OCI-M2 (cell line): Measurements from ENCODE around the gene SULF2.

Source experiments
- DNase-seq: peaks from one replicate; lab custom pipeline; 2025; ENCODE audit not compliant: unreplicated experiment; lab: John Stamatoyannopoulos, UW

The SULF2 gene

GRCh38 chr20:47655635-47656034 is 129.6 kb downstream of the SULF2 start:
- no peak for DNase-seq

GRCh38 chr20:47654370-47654769 is 130.9 kb downstream of the SULF2 start:
- no peak for DNase-seq

GRCh38 chr20:47653869-47654268 is 131.4 kb downstream of the SULF2 start:
- DNase-seq: no peak

- no peak for DNase-seq
These were observed 132.5 kb downstream of the SULF2 start for GRCh38 chr20:47652794-47653193.

- DNase-seq: no peak
These were observed 133.0 kb downstream of the SULF2 start for GRCh38 chr20:47652301-47652700.

GRCh38 chr20:47648943-47649342 is 136.3 kb downstream of the SULF2 start:
- DNase-seq: no peak

- no peak for DNase-seq
These were observed 137.3 kb downstream of the SULF2 start for GRCh38 chr20:47647994-47648393.

- DNase-seq: no peak
These were observed 139.6 kb downstream of the SULF2 start for GRCh38 chr20:47645632-47646031.

- no peak for DNase-seq
These were observed 142.7 kb downstream of the SULF2 start for GRCh38 chr20:47642624-47643023.

GRCh38 chr20:47642118-47642517 is 143.2 kb downstream of the SULF2 start:
- DNase-seq: no peak

- DNase-seq: no peak
These were observed 146.4 kb downstream of the SULF2 start for GRCh38 chr20:47638851-47639250.

- no peak for DNase-seq
These were observed 150.0 kb downstream of the SULF2 start for GRCh38 chr20:47635256-47635655.

GRCh38 chr20:47631078-47631477 is 154.2 kb downstream of the SULF2 start:
- no peak for DNase-seq

- no peak for DNase-seq
These were observed 155.4 kb downstream of the SULF2 start for GRCh38 chr20:47629907-47630306.

- no peak for DNase-seq
These were observed 157.7 kb downstream of the SULF2 start for GRCh38 chr20:47627540-47627939.

- no peak for DNase-seq
These were observed 162.1 kb downstream of the SULF2 start for GRCh38 chr20:47623206-47623605.

GRCh38 chr20:47622118-47622665 is 163.1 kb downstream of the SULF2 start:
- no peak for DNase-seq

- no peak for DNase-seq
These were observed 164.2 kb downstream of the SULF2 start for GRCh38 chr20:47620808-47621805.

GRCh38 chr20:47618479-47618878 is 166.8 kb downstream of the SULF2 start:
- no peak for DNase-seq

- DNase-seq: no peak
These were observed 170.5 kb downstream of the SULF2 start for GRCh38 chr20:47614703-47615309.

GRCh38 chr20:47612670-47613069 is 172.6 kb downstream of the SULF2 start:
- no peak for DNase-seq

GRCh38 chr20:47611785-47612184 is 173.5 kb downstream of the SULF2 start:
- DNase-seq: no peak
